Vagina (tissue), 2 donors: ENCODE measurements around the gene SLC5A10. TPM values are rescaled to one million over a fixed set of nuclear protein-coding genes. Genes with fewer than 3 reads are reported as not detected.

ENCODE experiments used
- DNase-seq, 2 donors: peaks; one replicate each; pipeline ENCODE4 v3.0.0-alpha.2; 2017; ENCODE audit errors: extremely low spot score in 2 of 2
- H3K27ac ChIP-seq: fragments of 200-600 bp; sonication (generic); one replicate; pipeline ENCODE4 v1.5.1; 2019
- H3K27me3 ChIP-seq: fragments of 200-600 bp; sonication (generic); one replicate; pipeline ENCODE4 v1.5.1; 2019
- H3K36me3 ChIP-seq, 2 donors: fragments of 200-600 bp; sonication (generic); one replicate each; pipeline ENCODE4 v1.5.1; 2017 to 2019
- H3K4me1 ChIP-seq: fragments of 200-600 bp; sonication (generic); one replicate; pipeline ENCODE4 v1.5.1; 2019
- H3K4me3 ChIP-seq, 2 donors: fragments of 200-600 bp; sonication (generic); 1 replicate in 1 of 2; 2 replicates in 1 of 2; pipeline ENCODE4 v1.5.1; 2016 to 2019
- H3K9me3 ChIP-seq: fragments of 200-600 bp; sonication (generic); one replicate; pipeline ENCODE4 v1.5.1; 2019
- CTCF ChIP-seq, 3 experiments: fragments of 450-650 bp in 2 of 3; fragments of 200-600 bp in 1 of 3; sonication (generic) in 1 of 3; IDR thresholded peaks; one replicate each; pipeline ENCODE4 v1.5.1; 2017 to 2019; ENCODE audit warnings: antibody characterized with exemption in 3 of 3, mild to moderate bottlenecking in 2 of 3, moderate library complexity in 2 of 3
- POLR2A ChIP-seq, 2 donors: fragments of 450-650 bp; IDR thresholded peaks; one replicate each; pipeline ENCODE4 v1.6.1; 2017; ENCODE audit warnings: antibody characterized with exemption in 2 of 2, mild to moderate bottlenecking in 2 of 2, moderate library complexity in 2 of 2
- POLR2AphosphoS5 ChIP-seq, 2 donors: sonication (generic); formaldehyde crosslinking; IDR thresholded peaks; one replicate each; pipeline ENCODE4 v1.9.0; 2017; ENCODE audit warnings: antibody characterized with exemption in 2 of 2, mild to moderate bottlenecking in 2 of 2, low read depth in 1 of 2; ENCODE audit not compliant: insufficient read depth in 1 of 2
- intact Hi-C: fragments of 100-400 bp; cut with DNase I; formaldehyde crosslinking; loops from one replicate; pipeline ENCODE4 v1.15.1; 2023
- total RNA-seq: library from RNA; depleted of rRNA; stranded (reverse); fragments of >200 nt; gene quantifications from one replicate; pipeline ENCODE4 v1.2.3, GENCODE V29; 2016

The SLC5A10 gene
- total RNA-seq, 1 donor from 2014 or later = not detected

GRCh38 chr17:18974407-18975149, 22.6 kb downstream of the SLC5A10 start:
- Histone ChIP-seq H3K36me3 (peaks cover 0 to 27% of the 10 kb centered on the region in 2 donors), H3K4me3 (no peak overlapping the region), H3K27ac (peak overlapping the region; percentile 39), H3K4me1 (no peaks in the 10 kb centered on the region), H3K9me3 (no peaks in the 10 kb centered on the region), H3K27me3 (no peaks in the 10 kb centered on the region)
- TF ChIP-seq POLR2A (IDR thresholded peaks at IDR 0.05) (no peak), CTCF (IDR thresholded peaks at IDR 0.05) (no peak), POLR2AphosphoS5 (IDR thresholded peaks at IDR 0.05; ENCODE audit: insufficient read depth in 1 of 2, low read depth in 1 of 2) (no peak)
- intact Hi-C loops = no loop called here
- DNase-seq = no peak

GRCh38 chr17:18975597-18975996, 23.6 kb downstream of the SLC5A10 start:
- no peaks in the 10 kb centered on the region for H3K27me3 ChIP-seq
- intact Hi-C loops = no loop called here
- no peak overlapping the region for H3K4me3 ChIP-seq
- peaks cover 0 to 23% of the 10 kb centered on the region in 2 donors for H3K36me3 ChIP-seq
- H3K27ac ChIP-seq = no peak overlapping the region
- H3K9me3 ChIP-seq = no peaks in the 10 kb centered on the region
- no peak for DNase-seq
- no peaks in the 10 kb centered on the region for H3K4me1 ChIP-seq
- TF ChIP-seq CTCF (IDR thresholded peaks at IDR 0.05) (no peak), POLR2AphosphoS5 (IDR thresholded peaks at IDR 0.05; ENCODE audit: insufficient read depth in 1 of 2, low read depth in 1 of 2) (no peak), POLR2A (IDR thresholded peaks at IDR 0.05) (no peak)

GRCh38 chr17:18976201-18976600, 24.2 kb downstream of the SLC5A10 start:
- H3K4me3 ChIP-seq = no peak overlapping the region
- intact Hi-C loops = no loop called here
- TF ChIP-seq POLR2A (IDR thresholded peaks at IDR 0.05) (no peak), POLR2AphosphoS5 (IDR thresholded peaks at IDR 0.05; ENCODE audit: insufficient read depth in 1 of 2, low read depth in 1 of 2) (no peak), CTCF (IDR thresholded peaks at IDR 0.05) (no peak)
- H3K27ac ChIP-seq = no peak overlapping the region
- H3K36me3 ChIP-seq = peaks cover 0 to 16% of the 10 kb centered on the region in 2 donors
- H3K9me3 ChIP-seq = no peaks in the 10 kb centered on the region
- no peaks in the 10 kb centered on the region for H3K4me1 ChIP-seq
- no peaks in the 10 kb centered on the region for H3K27me3 ChIP-seq
- DNase-seq = no peak

- no peak for DNase-seq
- TF ChIP-seq POLR2AphosphoS5 (IDR thresholded peaks at IDR 0.05; ENCODE audit: insufficient read depth in 1 of 2, low read depth in 1 of 2) (no peak), POLR2A (IDR thresholded peaks at IDR 0.05) (no peak), CTCF (IDR thresholded peaks at IDR 0.05) (no peak)
- peaks cover 0 to 12% of the 10 kb centered on the region in 2 donors for H3K36me3 ChIP-seq
- H3K4me1 ChIP-seq = peaks cover 7% of the 10 kb centered on the region
- H3K9me3 ChIP-seq = no peaks in the 10 kb centered on the region
- H3K27me3 ChIP-seq = no peaks in the 10 kb centered on the region
- H3K27ac ChIP-seq = no peak overlapping the region
- intact Hi-C loops = no loop called here
- H3K4me3 ChIP-seq = no peak overlapping the region
These were observed 25.1 kb downstream of the SLC5A10 start for GRCh38 chr17:18977021-18977420.

- peaks cover 0 to 12% of the 10 kb centered on the region in 2 donors for H3K36me3 ChIP-seq
- TF ChIP-seq POLR2AphosphoS5 (IDR thresholded peaks at IDR 0.05; ENCODE audit: insufficient read depth in 1 of 2, low read depth in 1 of 2) = no peak
- TF ChIP-seq POLR2A (IDR thresholded peaks at IDR 0.05) = no peak
- no peak for DNase-seq
These were observed 25.7 kb downstream of the SLC5A10 start for GRCh38 chr17:18977646-18978045.

More at GRCh38 chr17:18977646-18978045, 25.7 kb downstream of the SLC5A10 start:
- H3K27ac ChIP-seq = no peak overlapping the region
- H3K4me3 ChIP-seq = no peak overlapping the region
- no peaks in the 10 kb centered on the region for H3K9me3 ChIP-seq
- intact Hi-C loops = no loop called here
- H3K4me1 ChIP-seq = peaks cover 13% of the 10 kb centered on the region
- no peaks in the 10 kb centered on the region for H3K27me3 ChIP-seq
